ENCODE measurements around the gene MED16. TPM values are rescaled to one million over a fixed set of nuclear protein-coding genes. Genes with fewer than 3 reads are reported as not detected.

MED16 gene
- total and polyA plus RNA-seq, 2 of the 13 experiments (the other 11 are each of a cell fraction or from before 2014, with no cell fraction given) = 13.3 to 14.8 TPM

GRCh38 chr19:932648-933552 is 39.9 kb upstream of the MED16 start (continued):
- no peak for TF ChIP-seq GABPA (IDR thresholded peaks at IDR 0.05; ENCODE audit: low read depth, low read length)
- peak; percentile 16; the same call in 1 of the 2 replicates for TF ChIP-seq GABPA (CRISPR knock-in tag; IDR thresholded peaks at IDR 0.05; ENCODE audit: low read depth)
- 0 out of 2 replicates have a peak, but pooled peaks have one; percentile 29 for TF ChIP-seq PHF8 (CRISPR knock-in tag; IDR thresholded peaks at IDR 0.05)
- TF ChIP-seq YEATS4 (CRISPR knock-in tag; IDR thresholded peaks at IDR 0.05; ENCODE audit: borderline replicate concordance) = no peak
- no peak for TF ChIP-seq KDM1A (CRISPR knock-in tag; IDR thresholded peaks at IDR 0.05)
- 0 out of 2 replicates have a peak, but pooled peaks have one; percentile 21 for TF ChIP-seq AHR (CRISPR knock-in tag; IDR thresholded peaks at IDR 0.05)
- TF ChIP-seq HMGXB3 (CRISPR knock-in tag; IDR thresholded peaks at IDR 0.05; ENCODE audit: borderline replicate concordance) = no peak
- TF ChIP-seq XRCC5 (optimal IDR thresholded peaks at IDR 0.05; ENCODE audit: low read length) = peak; percentile 27
- TF ChIP-seq AGO2 (optimal IDR thresholded peaks at IDR 0.05; ENCODE audit: low read depth, low read length) = peak; percentile 97
- TF ChIP-seq ARID4A (CRISPR knock-in tag; IDR thresholded peaks at IDR 0.05; ENCODE audit: borderline replicate concordance) = 0 out of 2 replicates have a peak, but pooled peaks have one; percentile 12
- no peak for TF ChIP-seq ZNF572 (CRISPR knock-in tag; IDR thresholded peaks at IDR 0.05)
- no peak for TF ChIP-seq SMAD9 (CRISPR knock-in tag; IDR thresholded peaks at IDR 0.05)
- TF ChIP-seq CBX5 (CRISPR knock-in tag; IDR thresholded peaks at IDR 0.05; ENCODE audit: borderline replicate concordance) = peak; percentile 21; the same call in 1 of the 2 replicates
- no peak for TF ChIP-seq ZNF180 (CRISPR knock-in tag; IDR thresholded peaks at IDR 0.05; ENCODE audit: borderline replicate concordance, low read depth)
- TF ChIP-seq SPEN (CRISPR knock-in tag; IDR thresholded peaks at IDR 0.05; ENCODE audit: low read depth) = peak; percentile 29; the same call in 1 of the 2 replicates
- peak; percentile 19 for TF ChIP-seq HNRNPLL (IDR thresholded peaks at IDR 0.05; ENCODE audit: low read depth, low read length, poor library complexity, severe bottlenecking)
- peak; percentile 50 for TF ChIP-seq ZFX (CRISPR knock-in tag; IDR thresholded peaks at IDR 0.05; ENCODE audit: low read depth)
